CD4-positive, CD25-positive, alpha-beta regulatory T cell (primary cell): Measurements from ENCODE around the gene ZNF609. TPM values are rescaled to one million over a fixed set of nuclear protein-coding genes. Genes with fewer than 3 reads are reported as not detected.
"Not testable (repeated sequence)": the region's sequence is repeated elsewhere in the genome, so short reads cannot be mapped to it uniquely, and the experiment has no call there.

Experiments used
- ATAC-seq, 2 donors: fragments of 150-1000 bp; cut with Tn5 transposase; one replicate each; pipeline ENCODE4 v1.10.0; 2021; ENCODE audit warnings: low read depth in 2 of 2, moderate number of reproducible peaks in 2 of 2, moderate library complexity in 1 of 2
- DNase-seq, 3 donors: peaks; one replicate each; pipeline versions ENCODE4 v3.0.0 to v3.0.0-alpha.2; 2012 to 2022; ENCODE audit warnings: mixed read lengths in 1 of 3
- H3K27ac ChIP-seq: one replicate; pipeline ENCODE4 v1.7.0; 2013; ENCODE audit warnings: mild to moderate bottlenecking, low read length; ENCODE audit not compliant: insufficient read depth, poor library complexity, severe bottlenecking
- H3K27me3 ChIP-seq: one replicate; pipeline ENCODE4 v1.7.0; 2013; ENCODE audit warnings: low read length; ENCODE audit not compliant: control insufficient read depth, insufficient read depth
- H3K36me3 ChIP-seq: one replicate; pipeline ENCODE4 v1.7.0; 2013; ENCODE audit warnings: mild to moderate bottlenecking, low read length, moderate library complexity; ENCODE audit not compliant: control insufficient read depth, insufficient read depth
- H3K4me1 ChIP-seq: 2 replicates; pipeline ENCODE4 v1.7.0; 2013; ENCODE audit warnings: mild to moderate bottlenecking, low read length; ENCODE audit not compliant: insufficient read depth, control insufficient read depth, poor library complexity, severe bottlenecking
- H3K4me3 ChIP-seq: one replicate; pipeline ENCODE4 v1.7.0; 2013; ENCODE audit warnings: low read depth, mild to moderate bottlenecking, low read length, moderate library complexity
- H3K9me3 ChIP-seq, 2 experiments: 1 replicate in 1 of 2; 2 replicates in 1 of 2; pipeline ENCODE4 v1.7.0; 2013; ENCODE audit warnings: low read length in 2 of 2, mild to moderate bottlenecking in 1 of 2, moderate library complexity in 1 of 2; ENCODE audit not compliant: control insufficient read depth in 2 of 2
- H3K27ac Mint-ChIP-seq, 3 donors: one replicate each; pipeline ENCODE4 v1.8.0; 2020 to 2022; ENCODE audit warnings: mild to moderate bottlenecking in 3 of 3, mixed read lengths in 3 of 3, moderate library complexity in 2 of 3
- H3K27me3 Mint-ChIP-seq: one replicate; pipeline ENCODE4 v1.8.0; 2022; ENCODE audit warnings: mild to moderate bottlenecking, mixed read lengths
- H3K36me3 Mint-ChIP-seq: one replicate; pipeline ENCODE4 v1.8.0; 2020; ENCODE audit warnings: mixed read lengths
- H3K4me1 Mint-ChIP-seq, 4 donors: one replicate each; pipeline ENCODE4 v1.8.0; 2020 to 2022; ENCODE audit warnings: mixed read lengths in 4 of 4, mild to moderate bottlenecking in 1 of 4
- H3K4me3 Mint-ChIP-seq, 4 donors: one replicate each; pipeline ENCODE4 v1.8.0; 2020 to 2022; ENCODE audit warnings: mild to moderate bottlenecking in 4 of 4, mixed read lengths in 4 of 4, moderate library complexity in 3 of 4
- H3K9me3 Mint-ChIP-seq, 7 donors: one replicate each; pipeline ENCODE4 v1.8.0; 2020 to 2022; ENCODE audit warnings: mixed read lengths in 7 of 7, mild to moderate bottlenecking in 3 of 7, moderate library complexity in 2 of 7
- polyA plus RNA-seq, 4 donors: library from polyadenylated mRNA; unstranded; fragments of 300-500 nt; fragmentation: Illumina TruSeq; gene quantifications; one replicate each; pipeline ENCODE4 v1.2.3, GENCODE V29; 2021
- total RNA-seq: library from RNA; stranded (reverse); gene quantifications from one replicate; pipeline ENCODE4 v1.2.3, GENCODE V29; 2022

Gene ZNF609
- total and polyA plus RNA-seq, 5 donors from 2014 or later = 0.64 to 39.0 (median 2.0) TPM

DNA sequence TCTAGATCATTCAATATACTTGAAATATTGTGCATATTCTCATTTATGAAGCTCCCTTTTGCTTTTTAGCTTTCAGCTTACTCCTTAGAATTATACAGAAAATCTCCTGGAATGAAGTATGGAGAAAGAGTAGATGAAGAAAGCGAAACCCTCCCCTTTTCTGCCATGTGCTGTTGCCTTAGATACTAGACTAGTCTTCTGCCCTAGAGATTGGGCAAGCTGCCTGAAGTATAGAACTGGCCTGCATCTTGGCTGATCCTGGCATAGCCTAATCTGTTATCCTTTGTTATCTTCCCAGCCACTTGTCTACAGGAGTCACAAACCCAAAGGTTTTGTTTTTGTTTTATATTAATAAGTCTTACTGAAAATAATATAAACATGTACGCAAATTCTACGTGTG, 176.2 kb downstream of the ZNF609 start:
- Mint-ChIP-seq H3K27ac (peak overlapping the region in 1 of 3 donors; percentile 70), H3K4me1 (peaks cover 34 to 70% (median 42%) of the 10 kb centered on the region in 4 donors), H3K4me3 (peak overlapping the region in 1 of 4 donors; percentile 14), H3K9me3 (peaks cover 0 to 7% (median 2%) of the 10 kb centered on the region in 7 donors), H3K27me3 (no peaks in the 10 kb centered on the region), H3K36me3 (peaks cover 18% of the 10 kb centered on the region)
- Histone ChIP-seq H3K27ac (no peak overlapping the region), H3K9me3 (peaks cover 0 to 3% of the 10 kb centered on the region in 2 experiments), H3K4me1 (peaks cover 40% of the 10 kb centered on the region), H3K4me3 (no peak overlapping the region), H3K36me3 (peaks cover 3% of the 10 kb centered on the region), H3K27me3 (no peaks in the 10 kb centered on the region)
- ATAC-seq (no peak), DNase-seq (no peak)

DNA sequence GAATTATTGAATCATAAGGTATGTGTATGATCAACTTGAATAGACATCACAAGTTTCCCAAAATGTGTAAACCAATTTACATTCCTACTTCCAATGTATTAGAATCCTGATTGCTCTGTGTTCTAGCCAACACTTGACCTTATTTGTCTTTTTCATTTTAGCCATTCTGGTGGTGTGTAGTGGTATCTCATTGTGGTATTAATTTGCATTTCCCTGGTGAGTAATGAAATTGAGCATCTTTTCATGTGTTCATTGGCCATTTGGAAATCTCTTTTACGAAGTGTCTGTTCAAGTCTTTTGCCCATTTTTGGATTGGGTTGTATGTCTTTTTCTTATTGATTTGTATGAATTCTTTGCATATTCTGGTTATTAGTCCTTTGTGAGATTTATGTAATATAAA, 177.0 kb downstream of the ZNF609 start:
- peak overlapping the region in 1 of 3 donors; percentile 7 for H3K27ac Mint-ChIP-seq
- Histone ChIP-seq H3K4me1 (peaks cover 40% of the 10 kb centered on the region), H3K27me3 (no peaks in the 10 kb centered on the region), H3K4me3 (no peak overlapping the region), H3K9me3 (peaks cover 0 to 3% of the 10 kb centered on the region in 2 experiments), H3K27ac (no peak overlapping the region), H3K36me3 (peaks cover 3% of the 10 kb centered on the region)
- H3K4me3 Mint-ChIP-seq = no peak overlapping the region
- DNase-seq = no peak
- peaks cover 0 to 7% (median 2%) of the 10 kb centered on the region in 7 donors for H3K9me3 Mint-ChIP-seq
- peaks cover 18% of the 10 kb centered on the region for H3K36me3 Mint-ChIP-seq
- ATAC-seq = no peak
- H3K4me1 Mint-ChIP-seq = peaks cover 34 to 68% (median 42%) of the 10 kb centered on the region in 4 donors
- H3K27me3 Mint-ChIP-seq = no peaks in the 10 kb centered on the region

DNA sequence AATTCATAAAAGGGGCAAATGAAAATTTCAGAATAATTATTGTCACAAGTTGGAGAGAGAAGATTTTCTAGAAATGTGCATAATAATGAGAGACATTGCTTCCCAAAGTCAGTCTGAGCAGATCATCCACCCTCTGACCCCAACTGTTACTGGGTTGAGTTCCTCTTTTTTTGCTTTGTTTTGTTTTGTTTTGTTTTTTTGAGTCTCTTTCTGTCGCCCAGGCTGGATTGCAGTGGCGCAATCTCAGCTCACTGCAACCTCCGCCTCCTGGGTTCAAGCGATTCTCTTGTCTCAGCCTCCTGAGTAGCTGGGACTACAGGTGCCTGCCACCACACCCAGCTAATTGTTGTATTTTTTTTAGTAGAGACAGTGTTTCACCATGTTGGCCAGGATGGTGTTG, 179.4 kb downstream of the ZNF609 start:
- Mint-ChIP-seq H3K4me3 (peak overlapping the region in 1 of 4 donors; percentile 49), H3K27ac (peak overlapping the region in 1 of 3 donors; percentile 27), H3K4me1 (peaks cover 27 to 50% (median 33%) of the 10 kb centered on the region in 4 donors), H3K36me3 (peaks cover 25% of the 10 kb centered on the region)
- H3K4me1 ChIP-seq = peaks cover 17% of the 10 kb centered on the region
- not testable (repeated sequence) for H3K9me3 ChIP-seq, H3K36me3 ChIP-seq, ATAC-seq, H3K9me3 Mint-ChIP-seq, H3K27me3 ChIP-seq, H3K27ac ChIP-seq, H3K4me3 ChIP-seq, DNase-seq, H3K27me3 Mint-ChIP-seq

DNA sequence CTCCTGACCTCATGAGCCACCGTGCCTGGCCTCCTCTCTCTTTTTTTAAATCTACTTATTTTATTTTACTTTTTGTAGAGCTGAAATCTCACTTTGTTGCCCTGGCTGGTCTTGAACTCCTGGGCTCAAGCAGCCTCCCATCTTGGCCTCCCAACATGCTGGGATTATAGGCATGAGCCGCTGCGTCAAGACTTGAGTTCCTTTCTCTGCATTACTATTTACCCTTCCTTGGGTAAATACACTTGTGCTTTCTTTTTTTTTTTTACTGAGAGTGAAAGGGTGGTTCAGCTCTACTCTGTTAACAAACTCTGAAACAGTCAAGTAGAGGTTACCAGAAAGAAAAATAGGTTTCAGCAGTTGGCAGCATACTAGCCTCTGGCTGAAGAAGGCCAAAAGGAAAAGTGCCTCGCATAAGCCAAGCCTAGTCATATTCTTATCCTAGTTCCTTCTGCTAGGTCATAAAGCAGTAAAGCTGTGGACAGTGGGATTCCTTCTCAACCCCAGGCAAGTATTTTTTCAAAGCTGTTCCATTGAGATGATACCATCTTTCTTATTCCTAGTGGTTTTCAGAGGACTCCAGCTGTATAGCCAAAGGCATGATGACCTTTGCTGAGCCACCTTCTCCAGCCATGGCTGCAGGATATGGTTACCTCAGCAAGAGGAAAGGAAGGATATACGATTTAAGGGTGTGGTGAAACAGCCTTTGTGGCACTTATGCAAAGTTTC, 179.9 kb downstream of the ZNF609 start:
- Mint-ChIP-seq H3K4me3 (no peak overlapping the region), H3K9me3 (peaks cover 0 to 7% (median 2%) of the 10 kb centered on the region in 7 donors), H3K27me3 (no peaks in the 10 kb centered on the region), H3K27ac (peak overlapping the region in 2 of 3 donors; percentile 11 to 67), H3K4me1 (peaks cover 21 to 44% (median 30%) of the 10 kb centered on the region in 4 donors), H3K36me3 (peaks cover 25% of the 10 kb centered on the region)
- no peak for ATAC-seq
- Histone ChIP-seq H3K9me3 (peaks cover 0 to 3% of the 10 kb centered on the region in 2 experiments), H3K36me3 (peaks cover 3% of the 10 kb centered on the region), H3K27ac (no peak overlapping the region), H3K4me3 (no peak overlapping the region), H3K4me1 (peaks cover 11% of the 10 kb centered on the region), H3K27me3 (no peaks in the 10 kb centered on the region)
- DNase-seq = no peak

GRCh38 chr15:64642875-64643274, 182.5 kb downstream of the ZNF609 start:
- H3K4me1 ChIP-seq = peaks cover 7% of the 10 kb centered on the region
- Mint-ChIP-seq H3K27ac (no peak overlapping the region), H3K9me3 (peaks cover 0 to 1% (median 0%) of the 10 kb centered on the region in 7 donors), H3K27me3 (no peaks in the 10 kb centered on the region), H3K4me3 (no peak overlapping the region), H3K36me3 (peaks cover 20% of the 10 kb centered on the region), H3K4me1 (peaks cover 14 to 33% (median 19%) of the 10 kb centered on the region in 4 donors)
- no peak overlapping the region for H3K27ac ChIP-seq
- H3K4me3 ChIP-seq = no peak overlapping the region
- no peaks in the 10 kb centered on the region for H3K27me3 ChIP-seq
- DNase-seq (no peak), ATAC-seq (no peak)
- H3K36me3 ChIP-seq = no peaks in the 10 kb centered on the region
- no peaks in the 10 kb centered on the region for H3K9me3 ChIP-seq

- Mint-ChIP-seq H3K27me3 (no peaks in the 10 kb centered on the region), H3K9me3 (peaks cover 0 to 1% (median 0%) of the 10 kb centered on the region in 7 donors), H3K4me3 (no peak overlapping the region), H3K27ac (no peak overlapping the region), H3K36me3 (peaks cover 15% of the 10 kb centered on the region), H3K4me1 (peaks cover 20 to 32% (median 22%) of the 10 kb centered on the region in 4 donors)
- Histone ChIP-seq H3K27me3 (no peaks in the 10 kb centered on the region), H3K9me3 (no peaks in the 10 kb centered on the region), H3K36me3 (no peaks in the 10 kb centered on the region), H3K4me1 (peaks cover 7% of the 10 kb centered on the region), H3K27ac (no peak overlapping the region), H3K4me3 (no peak overlapping the region)
- ATAC-seq (no peak), DNase-seq (no peak)
Observed at GRCh38 chr15:64643685-64644084, 183.3 kb downstream of the ZNF609 start.

DNA sequence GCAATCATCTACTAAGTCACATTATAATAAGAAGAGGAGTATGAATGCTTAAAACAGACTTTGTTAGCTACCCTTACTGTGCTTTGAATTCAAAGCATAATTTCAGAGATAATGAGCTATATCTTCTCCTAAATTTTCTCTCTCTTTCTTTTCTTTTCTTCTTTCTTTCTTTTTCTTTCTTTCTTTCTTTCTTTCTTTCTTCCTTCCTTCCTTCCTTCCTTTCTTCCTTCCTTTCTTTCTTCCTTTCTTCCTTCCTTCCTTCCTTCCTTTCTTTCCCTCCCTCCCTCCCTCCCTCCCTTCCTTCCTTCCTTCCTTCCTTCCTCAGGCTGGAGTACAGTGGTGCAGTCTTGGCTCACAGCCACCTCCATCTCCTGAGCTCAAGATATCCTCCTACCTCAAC, 184.4 kb downstream of the ZNF609 start:
- H3K4me1 ChIP-seq, H3K27ac Mint-ChIP-seq, H3K27ac ChIP-seq, H3K9me3 Mint-ChIP-seq, H3K36me3 ChIP-seq, H3K27me3 Mint-ChIP-seq, DNase-seq, H3K4me3 ChIP-seq, H3K9me3 ChIP-seq, H3K27me3 ChIP-seq, H3K4me3 Mint-ChIP-seq, ATAC-seq: not testable (repeated sequence)
- Mint-ChIP-seq H3K36me3 (peaks cover 12% of the 10 kb centered on the region), H3K4me1 (peaks cover 19 to 31% (median 24%) of the 10 kb centered on the region in 4 donors)

DNA sequence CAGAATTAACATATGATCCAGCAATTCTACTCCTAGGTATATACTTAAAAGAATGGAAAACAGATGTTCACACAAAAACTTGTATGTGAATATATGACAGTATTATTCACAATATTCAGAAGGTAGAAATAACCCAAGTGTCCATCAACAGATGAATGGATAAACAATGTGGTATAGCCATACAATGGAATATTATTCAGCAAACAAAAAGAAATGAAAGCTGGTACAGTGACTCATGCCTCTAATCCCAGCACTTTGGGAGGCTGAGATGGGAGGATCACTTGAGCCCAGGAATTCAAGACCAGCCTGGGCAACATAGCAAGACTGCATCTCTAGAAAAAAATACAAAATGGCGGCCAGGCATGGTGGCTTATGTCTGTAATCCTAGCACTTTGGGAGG, 185.6 kb downstream of the ZNF609 start:
- Histone ChIP-seq H3K27ac (no peak overlapping the region), H3K27me3 (no peaks in the 10 kb centered on the region), H3K9me3 (no peaks in the 10 kb centered on the region), H3K4me3 (no peak overlapping the region), H3K36me3 (no peaks in the 10 kb centered on the region), H3K4me1 (peaks cover 12% of the 10 kb centered on the region)
- peaks cover 0 to 3% (median 0%) of the 10 kb centered on the region in 7 donors for H3K9me3 Mint-ChIP-seq
- H3K4me3 Mint-ChIP-seq = no peak overlapping the region
- H3K4me1 Mint-ChIP-seq = peaks cover 14 to 27% (median 17%) of the 10 kb centered on the region in 4 donors
- peaks cover 12% of the 10 kb centered on the region for H3K36me3 Mint-ChIP-seq
- DNase-seq = no peak
- no peaks in the 10 kb centered on the region for H3K27me3 Mint-ChIP-seq
- H3K27ac Mint-ChIP-seq = no peak overlapping the region
- no peak for ATAC-seq
